Spleen (tissue), 7 donors: ENCODE data around the gene LEF1.

Experiments used
- CTCF ChIP-seq, 11 experiments: fragments of 200-600 bp in 7 of 11; fragments of 450-650 bp in 4 of 11; sonication (generic) in 4 of 11; IDR thresholded peaks in 8 of 11; conservative IDR thresholded peaks in 3 of 11; 1 replicate in 7 of 11; 2 replicates in 4 of 11; pipeline versions ENCODE4 v1.4.0 to v1.8.0; 2016 to 2021; ENCODE audit warnings: antibody characterized with exemption in 11 of 11, inconsistent platforms in 4 of 11, mild to moderate bottlenecking in 1 of 11
- POLR2A ChIP-seq, 3 donors: fragments of 450-650 bp; IDR thresholded peaks; one replicate each; pipeline ENCODE4 v1.5.1; 2017; ENCODE audit warnings: antibody characterized with exemption in 3 of 3, mild to moderate bottlenecking in 1 of 3
- POLR2AphosphoS5 ChIP-seq, 3 donors: sonication (generic); formaldehyde crosslinking; IDR thresholded peaks; one replicate each; pipeline ENCODE4 v1.5.1; 2017; ENCODE audit warnings: antibody characterized with exemption in 3 of 3
- donor health status: DM: no; HTN: no; CAD: no; lungs with moderate emphysema.
- donor health status: DM: no; HTN: no; CAD: no.
- donor health status: DM: no; HTN: no; CAD: no.

DNA sequence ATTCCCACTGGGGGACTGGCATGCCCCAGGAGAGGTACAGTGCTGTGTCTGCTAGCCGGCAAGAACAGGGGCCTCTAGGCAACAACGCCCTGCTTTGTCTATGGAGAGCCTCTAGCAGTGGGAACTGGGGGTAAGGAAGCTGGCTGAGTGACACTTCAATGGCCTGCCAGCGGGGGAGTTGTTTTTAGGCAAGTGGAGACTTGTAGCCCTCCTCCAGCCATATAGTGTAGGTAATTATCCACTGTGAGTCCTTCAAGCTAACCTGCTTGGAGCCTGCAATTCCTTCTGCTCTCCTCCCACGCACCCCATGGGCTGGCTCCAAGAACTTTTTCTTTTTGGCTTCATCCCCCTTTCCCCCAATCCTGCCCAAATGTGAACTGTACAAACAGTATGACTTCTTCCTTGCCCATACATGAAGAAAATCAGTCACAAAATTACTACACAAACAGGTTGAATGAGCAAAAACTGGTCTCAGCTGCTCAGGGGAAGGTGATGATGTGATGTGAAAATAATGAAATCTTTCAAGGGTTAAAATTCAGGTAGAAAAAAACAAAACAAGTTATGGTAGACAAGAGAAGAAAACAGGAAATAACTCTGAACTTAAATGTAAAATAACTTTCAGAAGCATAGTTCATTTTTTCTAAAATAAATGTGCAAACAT lies 33.1 kb downstream of the LEF1 start:
- TF ChIP-seq CTCF (IDR thresholded peaks at IDR 0.05 in 8 of 11, conservative IDR thresholded peaks at IDR 0.05 in 3 of 11) (no peak), POLR2AphosphoS5 (IDR thresholded peaks at IDR 0.05) (no peak), POLR2A (IDR thresholded peaks at IDR 0.05) (no peak)
